HEK293 (cell line): ENCODE measurements around the gene BET1.

Experiments used
- BCL11A ChIP-seq: fragments of 450-650 bp; formaldehyde crosslinking; IDR thresholded peaks from 2 replicates; pipeline ENCODE4 v1.5.1; 2016; ENCODE audit warnings: low read depth, missing biosample characterization, missing genetic modification characterization
- CTCF ChIP-seq: fragments of 450-650 bp; formaldehyde crosslinking; IDR thresholded peaks from 2 replicates; pipeline ENCODE4 v1.5.1; 2016; ENCODE audit warnings: missing biosample characterization, missing genetic modification characterization
- KLF16 ChIP-seq: fragments of 450-650 bp; formaldehyde crosslinking; IDR thresholded peaks from 2 replicates; pipeline ENCODE4 v1.5.1; 2017; ENCODE audit warnings: missing biosample characterization, missing genetic modification characterization
- WT1 ChIP-seq: fragments of 450-650 bp; formaldehyde crosslinking; IDR thresholded peaks from 2 replicates; pipeline ENCODE4 v1.5.1; 2016; ENCODE audit warnings: missing biosample characterization, missing genetic modification characterization
- ZNF138 ChIP-seq: fragments of 450-650 bp; formaldehyde crosslinking; IDR thresholded peaks from 2 replicates; pipeline ENCODE4 v1.5.1; 2016; ENCODE audit warnings: missing biosample characterization, missing genetic modification characterization, borderline replicate concordance
- ZNF146 ChIP-seq: fragments of 450-650 bp; formaldehyde crosslinking; IDR thresholded peaks from 2 replicates; pipeline ENCODE4 v1.5.1; 2016; ENCODE audit warnings: missing biosample characterization, missing genetic modification characterization
- ZNF157 ChIP-seq: fragments of 450-650 bp; formaldehyde crosslinking; IDR thresholded peaks from 2 replicates; pipeline ENCODE4 v1.5.1; 2016; ENCODE audit warnings: missing biosample characterization, missing genetic modification characterization
- ZNF266 ChIP-seq: fragments of 450-650 bp; formaldehyde crosslinking; IDR thresholded peaks from 2 replicates; pipeline ENCODE4 v1.5.1; 2016; ENCODE audit warnings: missing biosample characterization, missing genetic modification characterization, low read depth
- ZNF600 ChIP-seq: fragments of 450-650 bp; formaldehyde crosslinking; IDR thresholded peaks from 2 replicates; pipeline ENCODE4 v1.5.1; 2016; ENCODE audit warnings: missing biosample characterization, missing genetic modification characterization

DNA sequence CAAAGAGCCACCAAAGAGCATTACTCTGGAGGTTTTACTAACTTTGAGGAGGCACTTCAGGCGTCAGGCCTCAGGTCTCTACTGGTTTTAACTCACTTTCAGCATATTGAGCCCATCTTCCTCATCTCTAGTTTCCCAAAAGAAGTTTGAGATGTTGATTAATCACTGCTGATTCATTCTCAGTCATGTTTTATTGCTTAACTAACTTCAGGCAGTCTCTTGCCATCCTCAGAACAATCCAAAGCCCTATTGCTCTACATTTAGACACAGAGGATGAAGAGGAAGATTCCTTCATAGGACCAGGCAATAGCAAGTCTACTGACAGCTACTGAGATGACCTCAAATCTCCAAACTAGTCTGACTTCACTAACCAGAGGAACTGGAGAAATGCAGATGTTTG lies 39.1 kb upstream of the BET1 start:
- TF ChIP-seq ZNF266 (tag by site-specific recombination) (no peak), CTCF (tag by site-specific recombination) (no peak), BCL11A (tag by site-specific recombination) (no peak), ZNF138 (tag by site-specific recombination) (no peak), ZNF600 (tag by site-specific recombination) (no peak), ZNF146 (no peak), ZNF157 (tag by site-specific recombination) (no peak), WT1 (tag by site-specific recombination) (no peak), KLF16 (tag by site-specific recombination) (no peak)
